GM19468 (cell line): ENCODE measurements around the gene ADGRG6.
"Not testable (repeated sequence)": the region's sequence is repeated elsewhere in the genome, so short reads cannot be mapped to it uniquely, and the experiment has no call there.

Source experiments
- ATAC-seq: cut with Tn5 transposase; IDR thresholded peaks from one replicate; pipeline ENCODE4 v1.9.1; 2021; ENCODE audit warnings: mild to moderate bottlenecking, moderate library complexity, moderate number of reproducible peaks; ENCODE audit not compliant: unreplicated experiment; ENCODE audit errors: extremely low read depth

Gene ADGRG6

DNA sequence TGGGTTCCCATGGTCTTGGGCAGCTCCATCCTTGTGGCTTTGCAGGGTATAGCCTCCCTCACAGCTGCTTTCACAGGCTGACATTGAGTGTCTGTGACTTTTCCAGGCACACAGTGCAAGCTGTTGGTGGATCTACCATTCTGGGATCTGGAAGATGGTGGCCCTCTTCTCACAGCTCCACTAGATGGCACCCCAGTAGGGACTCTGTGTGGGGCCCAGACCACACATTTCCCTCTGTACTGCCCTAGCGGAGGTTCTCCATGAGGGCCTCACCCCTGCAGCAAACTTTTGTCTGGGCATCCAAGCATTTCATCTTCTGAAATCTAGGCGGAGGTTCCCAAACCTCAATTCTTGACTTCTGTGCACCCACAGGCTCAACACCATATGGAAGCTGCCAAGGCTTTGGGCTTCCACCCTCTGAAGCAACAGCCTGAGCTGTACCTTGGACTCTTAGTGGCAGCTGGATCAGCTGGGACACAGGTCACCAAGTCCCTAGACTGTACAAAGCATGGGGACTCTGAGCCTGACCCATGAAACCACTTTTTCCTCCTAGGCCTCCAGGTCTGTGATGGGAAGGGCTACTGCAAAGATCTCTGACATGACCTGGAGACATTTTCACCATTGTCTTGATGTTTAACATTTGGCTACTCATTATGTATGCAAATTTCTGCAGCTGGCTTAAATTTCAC, 124.8 kb downstream of the ADGRG6 start:
- not testable (repeated sequence) for ATAC-seq

GRCh38 chr6:142428468-142428867, 126.7 kb downstream of the ADGRG6 start:
- ATAC-seq = not testable (repeated sequence)

DNA sequence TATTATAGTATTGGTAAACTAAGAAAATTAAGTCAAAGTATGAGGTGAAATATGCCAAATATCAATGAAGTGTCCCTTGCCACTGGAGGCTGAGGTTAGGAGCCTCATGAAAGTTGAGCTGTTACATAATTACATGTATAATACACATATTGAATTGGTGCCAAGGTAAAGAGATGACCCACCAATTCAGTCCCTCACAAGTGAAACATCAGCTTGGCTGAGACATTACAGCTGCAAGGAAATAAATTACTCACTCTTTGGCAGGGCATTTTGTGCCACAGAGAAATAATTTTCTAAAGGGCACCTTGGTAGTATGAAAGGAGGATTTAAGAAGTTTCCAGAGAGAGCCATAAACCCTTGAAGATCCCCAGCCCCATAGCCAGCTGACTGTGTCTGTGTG, 127.4 kb downstream of the ADGRG6 start:
- ATAC-seq = no peak

DNA sequence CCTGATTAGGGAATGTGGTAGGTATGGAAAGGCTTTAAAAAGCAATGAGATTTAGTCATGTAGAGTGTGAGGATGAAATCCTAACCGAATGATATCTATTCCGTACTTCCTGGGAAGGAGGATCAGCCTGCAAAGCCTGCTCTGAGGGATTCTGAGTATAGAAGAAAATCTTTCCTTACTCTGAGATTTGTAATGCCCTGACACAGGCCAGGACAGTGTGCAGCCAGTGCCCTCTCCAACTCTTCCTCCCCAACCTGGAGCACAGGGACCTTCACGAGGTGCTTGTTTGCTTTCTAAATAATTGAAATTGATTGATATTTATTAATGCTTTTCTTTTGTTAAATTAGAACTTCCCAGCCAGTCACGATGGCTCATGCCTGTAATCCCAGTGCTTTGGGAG, 131.6 kb downstream of the ADGRG6 start:
- ATAC-seq = no peak

DNA sequence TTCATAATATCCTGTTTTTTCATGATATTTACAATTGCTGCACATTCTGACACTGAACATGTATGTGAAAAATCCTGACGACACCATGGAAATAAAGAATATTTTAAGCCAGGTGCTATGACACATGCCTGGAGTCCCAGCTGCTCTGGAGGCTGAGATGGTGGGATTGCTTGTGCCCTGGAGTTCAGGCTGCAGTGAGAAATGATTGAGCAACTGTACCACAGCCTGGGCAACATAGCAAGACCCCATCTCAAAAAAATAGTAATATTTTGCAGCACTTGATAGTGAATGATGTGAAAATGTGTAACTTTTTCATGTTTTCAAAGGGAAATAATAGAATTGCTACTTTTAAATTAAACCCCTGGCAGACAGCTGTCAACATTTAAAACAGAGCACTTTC, 137.1 kb downstream of the ADGRG6 start:
- no peak for ATAC-seq

DNA sequence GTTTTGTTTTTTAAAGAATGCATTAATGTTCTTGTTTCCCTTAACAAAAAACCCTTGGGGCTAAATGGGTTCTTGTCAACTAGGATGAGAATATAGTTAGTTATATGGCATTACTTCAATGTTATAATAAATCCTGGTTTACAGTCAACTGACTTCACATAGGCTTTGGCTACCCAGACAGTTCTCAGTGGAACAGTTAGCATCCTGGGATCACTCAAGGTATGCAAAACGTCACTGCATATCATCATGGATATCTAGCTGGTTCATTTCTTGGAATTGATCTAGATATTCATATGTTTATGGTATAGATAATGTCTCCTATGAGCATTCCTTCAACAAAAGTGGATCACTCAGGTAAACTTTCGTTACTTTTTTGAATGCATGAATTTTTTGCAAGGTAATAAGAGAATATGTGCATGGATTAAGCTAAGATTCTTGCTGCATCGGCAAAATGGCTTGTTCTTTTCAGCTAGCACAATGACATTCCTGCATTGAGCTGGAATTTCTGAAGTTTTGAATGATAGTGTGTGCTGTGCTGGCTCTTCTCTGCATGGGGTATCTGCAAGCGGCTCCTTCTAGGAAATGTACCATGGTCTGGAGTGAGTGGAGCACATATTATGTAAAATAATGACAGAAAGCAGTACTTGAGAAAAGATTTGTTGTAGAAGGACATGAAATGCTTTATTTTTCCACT, 138.9 kb downstream of the ADGRG6 start:
- no peak for ATAC-seq

- ATAC-seq = no peak
Measured at GRCh38 chr6:142441716-142442115, 139.9 kb downstream of the ADGRG6 start.

GRCh38 chr6:142443102-142443501, 141.3 kb downstream of the ADGRG6 start:
- ATAC-seq = no peak

GRCh38 chr6:142443532-142443931, 141.7 kb downstream of the ADGRG6 start:
- ATAC-seq = no peak

GRCh38 chr6:142444376-142444775, 142.6 kb downstream of the ADGRG6 start:
- ATAC-seq = no peak

GRCh38 chr6:142444881-142445301, 143.1 kb downstream of the ADGRG6 start:
- ATAC-seq = no peak

DNA sequence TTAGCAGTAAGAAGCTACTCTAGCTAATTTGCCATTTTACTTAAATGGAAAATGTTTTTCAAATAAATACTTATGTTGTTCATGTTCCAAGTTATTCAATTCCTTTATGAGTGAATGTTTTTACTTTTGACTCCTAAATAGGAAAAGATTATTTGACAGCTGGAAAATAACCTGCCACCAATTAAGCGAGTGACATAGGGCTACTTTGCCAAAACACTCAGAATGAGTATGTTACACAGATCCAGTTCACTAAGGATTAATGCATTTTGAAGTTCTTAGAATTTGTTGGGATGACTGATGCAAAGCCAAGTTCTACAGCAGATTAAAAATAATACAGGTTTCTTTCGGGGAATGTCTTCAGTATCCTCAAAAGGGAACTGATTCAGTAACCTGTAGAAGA, 144.4 kb downstream of the ADGRG6 start:
- no peak for ATAC-seq

DNA sequence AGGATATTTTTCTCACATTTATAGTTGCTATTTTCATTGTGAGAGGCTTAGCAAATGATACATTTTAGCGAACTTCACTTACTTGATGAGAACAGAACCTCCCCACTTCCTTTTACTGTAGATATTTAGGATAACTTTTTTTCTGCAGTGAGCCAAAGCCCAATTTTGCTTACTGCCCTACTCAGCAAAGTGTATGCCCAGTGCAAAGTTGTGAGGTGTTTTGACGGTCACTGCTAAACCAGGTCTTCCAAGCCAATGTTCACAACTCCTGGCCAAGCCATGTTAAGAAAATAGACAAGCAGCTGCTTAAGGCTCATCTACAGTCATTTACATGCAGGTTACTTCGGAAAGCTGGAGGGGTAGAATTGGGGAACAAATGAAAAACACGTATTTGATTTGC, 144.8 kb downstream of the ADGRG6 start:
- no peak for ATAC-seq

DNA sequence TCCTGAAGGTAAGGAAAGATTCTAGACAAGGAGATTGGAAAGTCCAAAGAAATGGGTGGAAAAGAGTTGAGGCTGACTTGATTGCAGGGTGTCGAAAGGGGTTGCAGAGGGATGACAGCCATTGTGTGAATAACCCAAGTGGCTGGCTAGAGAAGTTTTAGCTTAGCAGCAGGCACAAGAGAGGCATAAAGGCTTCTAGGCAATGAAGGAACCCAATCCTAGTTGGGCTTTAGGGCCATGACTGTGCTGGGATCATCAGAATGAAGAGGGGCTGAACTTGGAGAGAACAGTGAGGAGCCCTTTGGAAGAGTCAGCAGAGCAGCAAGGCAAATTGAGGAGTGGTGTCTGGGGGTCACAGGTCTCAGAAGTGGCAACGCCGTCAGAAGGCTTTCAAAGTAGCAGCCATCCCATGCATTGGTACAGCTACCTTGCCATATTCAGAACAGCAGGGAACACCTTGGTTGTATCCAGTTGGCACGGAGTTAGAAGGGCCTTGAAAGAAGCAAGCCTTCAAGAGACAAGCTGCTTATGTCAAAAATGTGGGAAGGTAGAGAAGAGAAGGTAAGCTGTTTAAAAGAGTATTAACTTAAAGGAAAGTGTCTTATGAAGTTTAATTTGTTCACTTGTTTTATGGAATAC, 146.4 kb downstream of the ADGRG6 start:
- ATAC-seq = no peak

DNA sequence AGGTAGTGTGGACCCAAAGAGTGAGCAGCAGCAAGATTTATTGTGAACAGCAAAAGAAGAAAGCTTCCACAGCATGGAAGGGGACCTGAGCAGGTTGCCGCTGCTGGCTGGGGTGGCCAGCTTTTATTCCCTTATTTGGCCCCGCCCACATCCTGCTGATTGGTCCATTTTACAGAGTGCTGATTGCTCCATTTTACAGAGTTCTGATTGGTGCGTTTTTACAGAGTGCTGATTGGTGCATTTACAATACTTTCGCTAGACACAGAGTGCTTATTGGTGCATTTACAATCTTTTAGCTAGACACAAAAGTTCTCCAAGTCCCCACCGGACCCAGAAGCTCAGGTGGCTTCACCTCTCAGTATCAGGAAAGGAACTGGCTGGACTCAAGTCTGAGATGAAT, 149.0 kb downstream of the ADGRG6 start:
- not testable (repeated sequence) for ATAC-seq

DNA sequence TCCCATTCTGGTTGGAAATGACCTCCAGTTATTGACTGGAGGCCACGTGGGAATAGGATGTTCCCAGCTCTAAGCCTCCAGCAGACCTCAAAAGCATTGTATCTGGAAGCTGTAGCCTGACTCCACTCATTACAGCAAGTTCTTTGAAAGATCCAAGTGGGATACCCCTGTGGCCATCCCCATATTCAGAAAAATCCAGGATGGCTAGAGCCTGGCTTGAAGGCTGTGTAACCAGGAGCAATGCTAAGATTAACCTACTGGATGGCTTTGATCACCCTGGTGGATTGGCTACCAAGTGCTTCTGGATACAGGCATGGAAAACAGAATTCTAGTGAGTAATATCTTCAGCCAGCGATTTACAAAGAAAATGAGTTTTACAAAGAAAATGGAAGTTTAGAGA, 151.2 kb downstream of the ADGRG6 start:
- no peak for ATAC-seq

- ATAC-seq = not testable (repeated sequence)
Measured at GRCh38 chr6:142454196-142454595, 152.4 kb downstream of the ADGRG6 start.

DNA sequence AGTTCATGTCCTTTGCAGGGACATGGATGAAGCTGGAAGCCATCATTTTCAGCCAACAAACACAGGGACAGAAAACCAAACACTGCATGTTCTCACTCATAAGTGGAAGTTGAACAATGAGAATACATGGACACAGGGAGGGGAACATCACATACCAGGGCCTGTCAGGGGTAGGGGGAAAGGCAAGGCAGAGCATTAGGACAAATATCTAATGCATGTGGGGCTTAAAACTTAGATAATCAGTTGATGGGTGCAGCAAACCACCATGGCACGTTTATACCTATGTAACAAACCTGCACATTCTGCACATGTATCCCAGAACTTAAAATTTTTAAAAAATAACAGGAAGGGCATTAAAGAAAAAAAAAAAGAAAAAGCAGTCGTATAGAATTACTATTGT, 153.0 kb downstream of the ADGRG6 start:
- not testable (repeated sequence) for ATAC-seq

DNA sequence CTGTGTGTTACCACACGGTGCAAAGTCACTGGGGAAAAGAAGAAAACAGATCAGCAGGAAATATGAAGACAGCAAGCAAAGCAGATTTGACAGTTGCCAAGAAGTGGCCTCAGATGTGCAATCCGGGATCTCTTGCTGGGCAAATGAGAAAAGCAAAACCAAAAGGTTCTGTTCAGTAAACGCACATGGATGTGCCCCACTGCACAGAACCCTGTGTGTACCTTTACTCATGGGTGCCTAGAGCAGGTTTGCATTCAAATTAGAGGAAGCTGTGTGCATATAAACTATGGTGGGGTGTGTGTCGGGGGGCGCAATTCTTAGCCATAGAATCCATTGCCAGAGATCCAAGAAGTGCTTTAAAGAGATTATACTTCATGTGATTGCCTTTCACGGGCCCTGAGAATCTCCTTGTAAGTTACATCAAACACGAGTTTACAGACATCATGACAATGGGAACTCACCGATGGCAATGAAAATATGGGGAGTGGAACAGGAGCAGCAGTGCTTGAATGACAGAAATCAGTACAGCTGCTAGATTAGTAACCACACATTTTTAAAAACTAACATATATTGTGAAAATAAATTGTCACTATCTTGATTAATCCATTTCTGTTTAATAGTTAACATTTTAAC, 154.3 kb downstream of the ADGRG6 start:
- no peak for ATAC-seq

GRCh38 chr6:142457638-142458406, 156.0 kb downstream of the ADGRG6 start:
- ATAC-seq = no peak
